ENCODE measurements around the gene EDIL3.

DNA sequence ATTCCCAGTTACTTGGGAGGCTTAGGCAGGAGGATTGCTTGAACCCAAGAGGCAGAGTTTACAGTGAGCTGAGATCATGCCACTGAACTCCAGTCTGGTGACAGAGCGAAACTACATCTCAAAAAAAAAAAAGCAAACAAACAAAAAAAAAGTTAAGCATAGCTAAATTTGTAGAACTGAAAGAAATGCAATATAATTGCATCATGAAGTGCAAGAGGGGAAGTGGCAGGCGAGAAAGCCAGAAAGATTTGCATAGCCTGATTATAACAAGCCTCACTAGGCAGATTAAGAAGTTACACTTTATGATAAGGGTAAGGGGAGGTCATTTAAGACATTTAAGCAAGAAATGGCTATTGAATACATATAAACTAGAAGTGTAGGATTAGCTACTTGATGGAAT is 187.1 kb downstream of the EDIL3 start:
- TF ChIP-seq ESRRA (IDR thresholded peaks at IDR 0.05; ENCODE audit: borderline replicate concordance, low read depth): no peak
- TF ChIP-seq ZNF408 (CRISPR knock-in tag; IDR thresholded peaks at IDR 0.05; ENCODE audit: low read depth): no peak
- TF ChIP-seq TBP (optimal IDR thresholded peaks at IDR 0.05; ENCODE audit: low read depth, low read length): no peak
- no peak for TF ChIP-seq EZH2 (IDR thresholded peaks at IDR 0.05; ENCODE audit: borderline replicate concordance, low read depth, low read length)

Data from K562 (cell line).